Osteocyte (in vitro differentiated cells): ENCODE data around the gene TSR3. TPM values are rescaled to one million over a fixed set of nuclear protein-coding genes. Genes with fewer than 3 reads are reported as not detected.

Experiments used
- DNase-seq: peaks from one replicate; pipeline ENCODE4 v3.0.0; 2021; ENCODE audit warnings: mixed read lengths; ENCODE audit not compliant: unreplicated experiment; ENCODE audit errors: extremely low spot score
- H3K27ac Mint-ChIP-seq: one replicate; pipeline ENCODE4 v1.8.0; 2021; ENCODE audit warnings: mild to moderate bottlenecking, mixed read lengths; ENCODE audit not compliant: unreplicated experiment
- H3K27me3 Mint-ChIP-seq: one replicate; pipeline ENCODE4 v1.8.0; 2021; ENCODE audit warnings: mixed read lengths; ENCODE audit not compliant: unreplicated experiment
- H3K36me3 Mint-ChIP-seq: one replicate; pipeline ENCODE4 v1.8.0; 2021; ENCODE audit warnings: mixed read lengths; ENCODE audit not compliant: unreplicated experiment
- H3K4me1 Mint-ChIP-seq: one replicate; pipeline ENCODE4 v1.8.0; 2021; ENCODE audit warnings: mixed read lengths; ENCODE audit not compliant: unreplicated experiment
- H3K4me3 Mint-ChIP-seq: one replicate; pipeline ENCODE4 v1.8.0; 2021; ENCODE audit warnings: mild to moderate bottlenecking, moderate library complexity, mixed read lengths; ENCODE audit not compliant: unreplicated experiment
- H3K9me3 Mint-ChIP-seq: one replicate; pipeline ENCODE4 v1.8.0; 2021; ENCODE audit warnings: mixed read lengths; ENCODE audit not compliant: unreplicated experiment
- total RNA-seq: library from RNA; stranded (reverse); gene quantifications from 2 replicates; pipeline ENCODE4 v1.2.1, GENCODE V29; 2021
- TF ChIP-seq, protein P1 (sequence below): fragments of 200-600 bp; sonication (generic); IDR thresholded peaks from 2 replicates; pipeline ENCODE4 v1.5.0; 2021; ENCODE audit warnings: antibody characterized with exemption, mild to moderate bottlenecking, moderate library complexity

Gene TSR3
- total RNA-seq, 1 donor from 2014 or later = 58.0 TPM

DNA sequence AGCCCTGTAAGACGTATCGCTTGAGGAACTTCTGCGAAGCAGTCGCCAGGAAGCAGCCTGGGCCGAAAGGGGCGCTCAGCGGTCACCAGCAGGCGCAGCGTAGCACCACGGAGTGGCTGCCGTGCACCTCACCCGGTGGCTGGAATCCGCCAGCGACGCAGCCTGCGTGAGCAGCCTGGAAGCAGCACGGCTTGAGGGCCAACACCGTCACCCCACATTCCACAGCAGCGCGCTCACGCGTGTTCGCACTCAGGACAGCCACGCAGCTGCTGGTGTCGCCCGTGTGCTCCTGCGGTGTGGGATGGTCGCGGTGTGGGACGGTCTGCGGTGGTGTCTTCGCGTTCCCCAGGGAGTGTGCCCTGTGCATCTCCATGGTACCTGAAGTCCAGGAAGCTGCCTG lies 32.6 kb downstream of the TSR3 start:
- Mint-ChIP-seq H3K4me3 (no peak overlapping the region), H3K9me3 (no peaks in the 10 kb centered on the region), H3K27me3 (no peaks in the 10 kb centered on the region), H3K4me1 (no peaks in the 10 kb centered on the region), H3K36me3 (peaks cover 47% of the 10 kb centered on the region), H3K27ac (no peak overlapping the region)
- TF ChIP-seq, protein P1, sequence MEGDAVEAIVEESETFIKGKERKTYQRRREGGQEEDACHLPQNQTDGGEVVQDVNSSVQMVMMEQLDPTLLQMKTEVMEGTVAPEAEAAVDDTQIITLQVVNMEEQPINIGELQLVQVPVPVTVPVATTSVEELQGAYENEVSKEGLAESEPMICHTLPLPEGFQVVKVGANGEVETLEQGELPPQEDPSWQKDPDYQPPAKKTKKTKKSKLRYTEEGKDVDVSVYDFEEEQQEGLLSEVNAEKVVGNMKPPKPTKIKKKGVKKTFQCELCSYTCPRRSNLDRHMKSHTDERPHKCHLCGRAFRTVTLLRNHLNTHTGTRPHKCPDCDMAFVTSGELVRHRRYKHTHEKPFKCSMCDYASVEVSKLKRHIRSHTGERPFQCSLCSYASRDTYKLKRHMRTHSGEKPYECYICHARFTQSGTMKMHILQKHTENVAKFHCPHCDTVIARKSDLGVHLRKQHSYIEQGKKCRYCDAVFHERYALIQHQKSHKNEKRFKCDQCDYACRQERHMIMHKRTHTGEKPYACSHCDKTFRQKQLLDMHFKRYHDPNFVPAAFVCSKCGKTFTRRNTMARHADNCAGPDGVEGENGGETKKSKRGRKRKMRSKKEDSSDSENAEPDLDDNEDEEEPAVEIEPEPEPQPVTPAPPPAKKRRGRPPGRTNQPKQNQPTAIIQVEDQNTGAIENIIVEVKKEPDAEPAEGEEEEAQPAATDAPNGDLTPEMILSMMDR = no peak
- no peak for DNase-seq

DNA sequence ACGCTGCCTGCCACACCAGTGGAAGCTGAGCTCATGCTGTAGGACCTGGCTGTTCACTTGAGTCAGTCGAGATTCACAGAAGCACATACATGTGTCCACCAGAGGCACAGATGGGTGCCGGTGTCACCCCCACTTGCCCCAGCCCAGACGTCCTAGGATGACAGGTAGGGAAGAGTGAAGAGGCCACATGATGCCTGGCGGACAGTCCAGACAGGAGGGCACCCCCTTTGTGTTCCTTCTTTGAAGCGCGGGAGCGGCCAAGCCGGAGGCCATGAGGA lies 33.5 kb downstream of the TSR3 start:
- no peaks in the 10 kb centered on the region for H3K27me3 Mint-ChIP-seq
- H3K9me3 Mint-ChIP-seq = no peaks in the 10 kb centered on the region
- TF ChIP-seq, protein P1 = no peak
- H3K4me1 Mint-ChIP-seq = peaks cover under 1% of the 10 kb centered on the region
- H3K4me3 Mint-ChIP-seq = no peak overlapping the region
- peaks cover 45% of the 10 kb centered on the region for H3K36me3 Mint-ChIP-seq
- H3K27ac Mint-ChIP-seq = no peak overlapping the region
- DNase-seq = no peak

DNA sequence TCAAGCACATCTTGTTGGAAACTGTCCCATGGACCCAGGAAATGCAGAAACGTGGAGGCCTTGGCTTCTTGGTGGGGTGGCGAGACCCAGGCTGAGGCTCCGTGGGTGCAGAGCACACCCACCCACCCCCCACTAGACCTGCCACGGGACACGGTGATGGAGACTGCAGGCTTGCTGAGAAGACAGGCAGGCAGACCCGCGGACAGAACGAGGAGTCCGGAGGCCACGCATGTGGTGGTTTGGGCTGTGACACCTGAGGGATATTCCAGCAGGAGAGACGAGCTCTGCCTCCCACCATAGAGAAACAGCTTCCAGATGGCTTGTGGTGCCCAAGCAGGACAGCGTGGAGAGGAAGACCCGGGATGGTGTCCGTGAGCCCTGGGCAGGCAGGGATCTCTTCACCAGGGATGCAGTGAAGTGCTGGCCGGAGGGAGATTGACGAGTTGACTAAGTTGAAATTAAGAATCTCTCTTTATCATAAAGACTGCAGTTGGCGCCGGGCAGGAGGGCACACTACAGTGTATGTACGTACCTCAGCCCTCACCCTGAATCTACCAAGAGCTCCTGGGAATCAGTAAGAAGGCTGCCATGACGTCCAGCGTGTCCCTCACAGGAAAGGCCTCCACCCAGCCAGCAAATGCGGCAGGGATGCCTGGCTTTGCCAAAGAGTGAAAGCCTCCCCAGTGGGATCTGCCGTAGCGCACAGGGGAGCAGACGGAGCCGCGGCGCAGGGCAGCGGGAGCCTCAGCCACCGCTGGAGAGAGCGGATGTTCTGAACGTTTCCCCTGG lies 34.0 kb downstream of the TSR3 start:
- Mint-ChIP-seq H3K9me3 (no peaks in the 10 kb centered on the region), H3K36me3 (peaks cover 45% of the 10 kb centered on the region), H3K4me1 (peaks cover 6% of the 10 kb centered on the region), H3K27ac (no peak overlapping the region), H3K27me3 (no peaks in the 10 kb centered on the region), H3K4me3 (no peak overlapping the region)
- no peak for DNase-seq
- TF ChIP-seq, protein P1 = no peak

DNA sequence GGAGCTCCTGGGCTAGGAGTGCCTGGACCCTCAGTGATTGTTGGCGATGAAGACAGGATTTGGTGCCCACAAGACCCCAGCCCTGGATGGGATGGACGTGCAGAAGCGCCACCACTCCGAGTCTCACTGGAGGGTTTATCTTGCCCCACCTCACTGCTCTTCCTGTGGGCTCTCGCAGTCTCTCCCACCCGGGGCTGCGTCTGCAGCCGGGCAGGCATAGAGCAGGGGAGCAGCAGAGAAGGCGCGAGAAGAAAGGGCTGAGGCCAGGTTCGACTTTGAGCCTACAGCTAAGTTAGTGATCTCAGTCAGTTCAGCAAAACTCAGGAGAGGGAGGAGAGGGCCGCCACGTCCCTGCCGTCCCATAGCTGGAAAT lies 35.7 kb downstream of the TSR3 start:
- Mint-ChIP-seq H3K4me3 (no peak overlapping the region), H3K27ac (no peak overlapping the region), H3K27me3 (no peaks in the 10 kb centered on the region), H3K9me3 (no peaks in the 10 kb centered on the region), H3K4me1 (peaks cover 21% of the 10 kb centered on the region), H3K36me3 (peaks cover 45% of the 10 kb centered on the region)
- DNase-seq = no peak
- TF ChIP-seq, protein P1 = no peak

DNA sequence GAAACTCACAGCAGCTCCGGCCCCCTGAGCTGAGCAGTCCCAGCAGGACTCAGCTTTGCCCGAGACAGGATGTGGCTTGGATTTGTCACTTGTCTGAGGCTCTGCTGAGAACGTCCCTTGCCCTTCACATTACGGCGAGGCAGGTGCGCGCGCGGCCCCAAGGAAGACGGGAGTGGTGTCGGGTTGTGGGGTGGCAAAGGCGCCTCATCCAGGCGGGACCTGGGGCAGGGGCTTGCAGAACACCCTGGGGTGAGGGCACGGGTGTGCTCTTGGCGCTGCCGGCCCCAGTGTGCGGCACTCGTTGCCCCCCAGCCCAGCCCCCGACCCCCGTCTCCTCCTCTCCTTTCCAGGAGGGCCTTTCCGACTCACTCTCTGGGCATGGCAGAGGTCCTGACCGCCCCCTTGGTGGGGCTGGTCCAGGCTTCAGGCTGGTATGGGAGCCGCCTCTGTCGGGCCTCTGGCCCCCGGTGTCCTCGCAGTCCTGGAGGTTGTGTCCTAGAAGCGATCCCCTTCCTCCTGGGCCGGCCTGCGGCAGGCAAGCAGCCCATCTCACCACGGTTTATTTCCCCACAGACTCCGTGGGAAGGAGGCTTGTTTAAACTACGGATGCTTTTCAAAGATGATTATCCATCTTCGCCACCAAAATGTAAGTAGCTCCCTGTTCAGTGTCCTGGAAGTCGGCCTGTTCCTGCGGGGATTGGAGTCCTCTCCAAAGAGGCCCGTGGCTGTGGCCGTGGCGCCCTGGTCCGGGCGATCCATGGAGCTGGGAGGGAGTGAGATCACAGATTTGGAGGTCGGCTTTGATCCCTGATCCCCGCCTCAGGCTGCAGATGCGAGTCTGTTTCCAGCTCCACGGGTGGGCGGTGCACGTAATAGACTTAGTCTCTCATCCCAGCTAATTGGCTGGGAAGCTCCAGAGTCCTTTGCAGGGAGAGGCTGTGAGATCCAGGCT lies 36.3 kb downstream of the TSR3 start:
- DNase-seq = no peak
- no peaks in the 10 kb centered on the region for H3K9me3 Mint-ChIP-seq
- no peaks in the 10 kb centered on the region for H3K27me3 Mint-ChIP-seq
- peaks cover 28% of the 10 kb centered on the region for H3K4me1 Mint-ChIP-seq
- H3K4me3 Mint-ChIP-seq = no peak overlapping the region
- H3K27ac Mint-ChIP-seq = no peak overlapping the region
- peaks cover 44% of the 10 kb centered on the region for H3K36me3 Mint-ChIP-seq
- TF ChIP-seq, protein P1 = no peak
